Hematopoietic multipotent progenitor cell treated with erythropoietin and hydrocortisone succinate and interleukin-3 and kit ligand, for 17 days (in vitro differentiated cells): ENCODE data around the gene MAGI2.

ENCODE experiments used
- DNase-seq: peaks from one replicate; pipeline ENCODE4 v3.0.0-alpha.2; 2015; ENCODE audit warnings: low spot score

The MAGI2 gene

GRCh38 chr7:79376299-79377025 is 77.0 kb downstream of the MAGI2 start:
- DNase-seq: no peak

GRCh38 chr7:79361214-79361613 is 92.3 kb downstream of the MAGI2 start:
- no peak for DNase-seq

GRCh38 chr7:79359827-79360226 is 93.6 kb downstream of the MAGI2 start:
- DNase-seq: no peak

GRCh38 chr7:79357101-79357500 is 96.4 kb downstream of the MAGI2 start:
- DNase-seq: no peak

- DNase-seq: no peak
These were observed 99.6 kb downstream of the MAGI2 start for GRCh38 chr7:79353720-79354468.

GRCh38 chr7:79352323-79352722 is 101.1 kb downstream of the MAGI2 start:
- DNase-seq: no peak

- no peak for DNase-seq
These were observed 106.1 kb downstream of the MAGI2 start for GRCh38 chr7:79347351-79347750.

GRCh38 chr7:79341902-79342301 is 111.6 kb downstream of the MAGI2 start:
- no peak for DNase-seq

GRCh38 chr7:79340212-79340611 is 113.3 kb downstream of the MAGI2 start:
- DNase-seq: no peak

- DNase-seq: no peak
These were observed 114.1 kb downstream of the MAGI2 start for GRCh38 chr7:79339208-79339925.

GRCh38 chr7:79337717-79338116 is 115.8 kb downstream of the MAGI2 start:
- no peak for DNase-seq

- no peak for DNase-seq
These were observed 118.6 kb downstream of the MAGI2 start for GRCh38 chr7:79334841-79335240.

- no peak for DNase-seq
These were observed 119.1 kb downstream of the MAGI2 start for GRCh38 chr7:79334334-79334733.

GRCh38 chr7:79332091-79332490 is 121.4 kb downstream of the MAGI2 start:
- no peak for DNase-seq

GRCh38 chr7:79329464-79329863 is 124.0 kb downstream of the MAGI2 start:
- no peak for DNase-seq

GRCh38 chr7:79320741-79321473 is 132.6 kb downstream of the MAGI2 start:
- DNase-seq: no peak

GRCh38 chr7:79319369-79319768 is 134.1 kb downstream of the MAGI2 start:
- no peak for DNase-seq

GRCh38 chr7:79317728-79318127 is 135.7 kb downstream of the MAGI2 start:
- no peak for DNase-seq

GRCh38 chr7:79312022-79312421 is 141.4 kb downstream of the MAGI2 start:
- DNase-seq: no peak

GRCh38 chr7:79308192-79308591 is 145.3 kb downstream of the MAGI2 start:
- DNase-seq: no peak

GRCh38 chr7:79307376-79307775 is 146.1 kb downstream of the MAGI2 start:
- DNase-seq: no peak

- DNase-seq: no peak
These were observed 148.8 kb downstream of the MAGI2 start for GRCh38 chr7:79304711-79305110.
